CD4-positive, alpha-beta memory T cell (primary cell): ENCODE measurements around the gene TMEM52. TPM values are rescaled to one million over a fixed set of nuclear protein-coding genes. Genes with fewer than 3 reads are reported as not detected.

Experiments
- CTCF ChIA-PET: fragments of 350-600 bp; sonication (Branson Sonifier 250); formaldehyde crosslinking; loops from one replicate; lab custom pipeline; 2021; ENCODE audit warnings: inconsistent platforms; ENCODE audit not compliant: partially characterized antibody; lab: Charles Lee
- POLR2A ChIA-PET: fragments of 350-600 bp; sonication (Branson Sonifier 250); formaldehyde crosslinking; loops from one replicate; lab custom pipeline; 2021; ENCODE audit not compliant: partially characterized antibody; lab: Charles Lee
- DNase-seq, 5 donors: peaks; one replicate each; pipeline versions ENCODE4 v3.0.0 to v3.0.0-alpha.2; 2020 to 2022; ENCODE audit warnings: mixed read lengths in 1 of 5
- H3K27ac ChIP-seq: one replicate; pipeline ENCODE4 v1.7.0; 2013; ENCODE audit warnings: low read depth, low read length
- H3K27me3 ChIP-seq: 2 replicates; pipeline ENCODE4 v1.7.0; 2013; ENCODE audit warnings: mild to moderate bottlenecking, low read length, moderate library complexity; ENCODE audit not compliant: insufficient read depth
- H3K36me3 ChIP-seq: 2 replicates; pipeline ENCODE4 v1.7.0; 2013; ENCODE audit warnings: mild to moderate bottlenecking, low read length, moderate library complexity; ENCODE audit not compliant: insufficient read depth
- H3K4me1 ChIP-seq: 2 replicates; pipeline ENCODE4 v1.7.0; 2013; ENCODE audit warnings: mild to moderate bottlenecking, low read length, moderate library complexity; ENCODE audit not compliant: insufficient read depth
- H3K4me3 ChIP-seq, 2 donors: one replicate each; pipeline ENCODE4 v1.7.0; 2013; ENCODE audit warnings: low read length in 2 of 2, mild to moderate bottlenecking in 1 of 2
- H3K9me3 ChIP-seq, 2 donors: one replicate each; pipeline ENCODE4 v1.7.0; 2013; ENCODE audit warnings: low read length in 2 of 2, control low read depth in 1 of 2; ENCODE audit not compliant: control insufficient read depth in 1 of 2
- H3K27ac Mint-ChIP-seq, 7 donors: one replicate each; pipeline ENCODE4 v1.8.0; 2020 to 2021; ENCODE audit warnings: mixed read lengths in 7 of 7, mild to moderate bottlenecking in 6 of 7, inconsistent platforms in 3 of 7, moderate library complexity in 3 of 7
- H3K27me3 Mint-ChIP-seq, 2 donors: one replicate each; pipeline ENCODE4 v1.8.0; 2020 to 2021; ENCODE audit warnings: mixed read lengths in 2 of 2
- H3K36me3 Mint-ChIP-seq, 2 donors: one replicate each; pipeline ENCODE4 v1.8.0; 2020 to 2021; ENCODE audit warnings: mixed read lengths in 2 of 2, inconsistent platforms in 1 of 2, mild to moderate bottlenecking in 1 of 2
- H3K4me1 Mint-ChIP-seq, 4 donors: one replicate each; pipeline ENCODE4 v1.8.0; 2020 to 2021; ENCODE audit warnings: mixed read lengths in 4 of 4, mild to moderate bottlenecking in 1 of 4
- H3K4me3 Mint-ChIP-seq, 8 donors: one replicate each; pipeline ENCODE4 v1.8.0; 2020 to 2021; ENCODE audit warnings: mixed read lengths in 8 of 8, mild to moderate bottlenecking in 7 of 8, moderate library complexity in 6 of 8, inconsistent platforms in 3 of 8
- H3K9me3 Mint-ChIP-seq, 8 donors: one replicate each; pipeline ENCODE4 v1.8.0; 2020 to 2021; ENCODE audit warnings: mixed read lengths in 8 of 8, mild to moderate bottlenecking in 5 of 8, inconsistent platforms in 3 of 8, moderate library complexity in 1 of 8
- intact Hi-C: fragments of 100-400 bp; cut with micrococcal nuclease; formaldehyde crosslinking; loops from one replicate; pipeline ENCODE4 v1.15.1; 2023
- polyA plus RNA-seq, 2 donors: library from polyadenylated mRNA; unstranded; fragments of 300-500 nt; fragmentation: Illumina TruSeq; gene quantifications; one replicate each; pipeline ENCODE4 v1.2.3, GENCODE V29; 2021
- total RNA-seq, 2 experiments: library from RNA; stranded (reverse); gene quantifications; one replicate each; pipeline ENCODE4 v1.2.3, GENCODE V29; 2021

Gene TMEM52
- total and polyA plus RNA-seq, 4 experiments from 2014 or later, result 0.55 TPM; not detected in 3

- Mint-ChIP-seq H3K9me3 (no peaks in the 10 kb centered on the region), H3K27ac (peak overlapping the region in 1 of 7 donors; percentile 9), H3K4me1 (no peaks in the 10 kb centered on the region), H3K4me3 (no peak overlapping the region), H3K36me3 (no peaks in the 10 kb centered on the region), H3K27me3 (peaks cover 18% of the 10 kb centered on the region in 2 donors)
- H3K36me3 ChIP-seq, result no peaks in the 10 kb centered on the region
- intact Hi-C loops, result no loop called here
- H3K4me1 ChIP-seq, result no peaks in the 10 kb centered on the region
- DNase-seq, result no peak
- no peak overlapping the region for H3K27ac ChIP-seq
- H3K27me3 ChIP-seq, result peaks cover 7% of the 10 kb centered on the region
- no peaks in the 10 kb centered on the region for H3K9me3 ChIP-seq
- ChIA-PET CTCF (no interaction called here), POLR2A (no interaction called here)
- no peak overlapping the region for H3K4me3 ChIP-seq
These were observed 43.7 kb upstream of the TMEM52 start for GRCh38 chr1:1962752-1963151.

- Histone ChIP-seq H3K36me3 (no peaks in the 10 kb centered on the region), H3K9me3 (no peaks in the 10 kb centered on the region), H3K27ac (no peak overlapping the region), H3K4me3 (no peak overlapping the region), H3K27me3 (peaks cover 7% of the 10 kb centered on the region), H3K4me1 (no peaks in the 10 kb centered on the region)
- Mint-ChIP-seq H3K4me1 (no peaks in the 10 kb centered on the region), H3K27me3 (peaks cover 15 to 18% of the 10 kb centered on the region in 2 donors), H3K36me3 (no peaks in the 10 kb centered on the region), H3K9me3 (no peaks in the 10 kb centered on the region), H3K4me3 (no peak overlapping the region), H3K27ac (no peak overlapping the region)
- ChIA-PET CTCF (interaction anchor here (1.0 to 3.5 kb wide), 5 partner anchors 11 to 86 kb away, joined by 3 to 26 read pairs (median 3); no protein-coding TSS in a partner anchor), POLR2A (interaction anchor here (0.8 kb wide), 1 partner anchor 85 kb away, joined by 3 read pairs; no protein-coding TSS in a partner anchor)
- DNase-seq, result no peak
- intact Hi-C loops, result no loop called here
These were observed 41.6 kb upstream of the TMEM52 start for GRCh38 chr1:1960480-1961196.

- Mint-ChIP-seq H3K27ac (no peak overlapping the region), H3K9me3 (no peaks in the 10 kb centered on the region), H3K4me3 (no peak overlapping the region), H3K36me3 (no peaks in the 10 kb centered on the region), H3K4me1 (no peaks in the 10 kb centered on the region), H3K27me3 (peaks cover 15 to 18% of the 10 kb centered on the region in 2 donors)
- Histone ChIP-seq H3K36me3 (no peaks in the 10 kb centered on the region), H3K9me3 (no peaks in the 10 kb centered on the region), H3K27ac (no peak overlapping the region), H3K4me1 (no peaks in the 10 kb centered on the region), H3K27me3 (peaks cover 7% of the 10 kb centered on the region), H3K4me3 (no peak overlapping the region)
- intact Hi-C loops, result no loop called here
- ChIA-PET CTCF (interaction anchor here (1.0 to 3.5 kb wide), 5 partner anchors 10 to 87 kb away, joined by 3 to 26 read pairs (median 3); no protein-coding TSS in a partner anchor), POLR2A (no interaction called here)
- DNase-seq, result peak in 4 of 5 donors; percentile 39 to 51 (median 43)
These were observed 40.9 kb upstream of the TMEM52 start for GRCh38 chr1:1959840-1960479.

- H3K36me3 ChIP-seq, result no peaks in the 10 kb centered on the region
- no peaks in the 10 kb centered on the region for H3K9me3 ChIP-seq
- peaks cover 0 to 3% (median 0%) of the 10 kb centered on the region in 4 donors for H3K4me1 Mint-ChIP-seq
- intact Hi-C loops, result no loop called here
- POLR2A ChIA-PET, result no interaction called here
- no peak overlapping the region for H3K4me3 ChIP-seq
- H3K9me3 Mint-ChIP-seq, result no peaks in the 10 kb centered on the region
- H3K27ac Mint-ChIP-seq, result no peak overlapping the region
- H3K4me3 Mint-ChIP-seq, result no peak overlapping the region
- H3K27me3 ChIP-seq, result peaks cover 7% of the 10 kb centered on the region
- DNase-seq, result no peak
- H3K36me3 Mint-ChIP-seq, result no peaks in the 10 kb centered on the region
- CTCF ChIA-PET, result interaction anchor here (1.5 to 3.5 kb wide), 2 partner anchors 12 to 85 kb away, joined by 3 to 26 read pairs; no protein-coding TSS in a partner anchor
- H3K27me3 Mint-ChIP-seq, result peaks cover 15 to 18% of the 10 kb centered on the region in 2 donors
- H3K27ac ChIP-seq, result no peak overlapping the region
- H3K4me1 ChIP-seq, result no peaks in the 10 kb centered on the region
These were observed 40.4 kb upstream of the TMEM52 start for GRCh38 chr1:1959459-1959839.

- H3K27ac ChIP-seq, result no peak overlapping the region
- Mint-ChIP-seq H3K36me3 (no peaks in the 10 kb centered on the region), H3K4me3 (no peak overlapping the region), H3K4me1 (peaks cover 0 to 8% (median 0%) of the 10 kb centered on the region in 4 donors), H3K27me3 (peaks cover 15% of the 10 kb centered on the region in 2 donors), H3K9me3 (peaks cover 0 to 3% (median 0%) of the 10 kb centered on the region in 8 donors), H3K27ac (no peak overlapping the region)
- intact Hi-C loops, result no loop called here
- no peak for DNase-seq
- no peaks in the 10 kb centered on the region for H3K4me1 ChIP-seq
- no peaks in the 10 kb centered on the region for H3K36me3 ChIP-seq
- CTCF ChIA-PET, result interaction anchor here (3.5 kb wide), 1 partner anchor 87 kb away, joined by 26 read pairs; no protein-coding TSS in a partner anchor
- no peaks in the 10 kb centered on the region for H3K9me3 ChIP-seq
- no peak overlapping the region for H3K4me3 ChIP-seq
- H3K27me3 ChIP-seq, result peaks cover 7% of the 10 kb centered on the region
- POLR2A ChIA-PET, result no interaction called here
These were observed 39.0 kb upstream of the TMEM52 start for GRCh38 chr1:1958071-1958541.

- no peaks in the 10 kb centered on the region for H3K36me3 Mint-ChIP-seq
- H3K4me3 Mint-ChIP-seq, result no peak overlapping the region
- H3K27ac Mint-ChIP-seq, result no peak overlapping the region
- DNase-seq, result no peak
- peaks cover 0 to 3% (median 0%) of the 10 kb centered on the region in 8 donors for H3K9me3 Mint-ChIP-seq
- peaks cover 0 to 8% (median 0%) of the 10 kb centered on the region in 4 donors for H3K4me1 Mint-ChIP-seq
- no peak overlapping the region for H3K4me3 ChIP-seq
- no peak overlapping the region for H3K27ac ChIP-seq
- H3K36me3 ChIP-seq, result no peaks in the 10 kb centered on the region
- CTCF ChIA-PET, result interaction anchor here (1.5 kb wide), 1 partner anchor 87 kb away, joined by 4 read pairs; no protein-coding TSS in a partner anchor
- H3K27me3 Mint-ChIP-seq, result peaks cover 13 to 15% of the 10 kb centered on the region in 2 donors
- no peaks in the 10 kb centered on the region for H3K4me1 ChIP-seq
- peaks cover 7% of the 10 kb centered on the region for H3K27me3 ChIP-seq
- POLR2A ChIA-PET, result no interaction called here
- H3K9me3 ChIP-seq, result no peaks in the 10 kb centered on the region
- intact Hi-C loops, result no loop called here
These were observed 38.5 kb upstream of the TMEM52 start for GRCh38 chr1:1957533-1957961.
